HG03558 (cell line): ENCODE measurements around the gene RGR.

ENCODE experiments used
- ATAC-seq: cut with Tn5 transposase; IDR thresholded peaks from one replicate; pipeline ENCODE4 v1.9.1; 2021; ENCODE audit warnings: moderate number of reproducible peaks; ENCODE audit not compliant: unreplicated experiment; ENCODE audit errors: extremely low read depth

RGR gene

GRCh38 chr10:84244651-84245270 lies at the start of gene RGR:
RGR (plus strand) TSS chr10:84245053; CDS start chr10:84245091, 38 bp downstream.
- ATAC-seq = no peak

DNA sequence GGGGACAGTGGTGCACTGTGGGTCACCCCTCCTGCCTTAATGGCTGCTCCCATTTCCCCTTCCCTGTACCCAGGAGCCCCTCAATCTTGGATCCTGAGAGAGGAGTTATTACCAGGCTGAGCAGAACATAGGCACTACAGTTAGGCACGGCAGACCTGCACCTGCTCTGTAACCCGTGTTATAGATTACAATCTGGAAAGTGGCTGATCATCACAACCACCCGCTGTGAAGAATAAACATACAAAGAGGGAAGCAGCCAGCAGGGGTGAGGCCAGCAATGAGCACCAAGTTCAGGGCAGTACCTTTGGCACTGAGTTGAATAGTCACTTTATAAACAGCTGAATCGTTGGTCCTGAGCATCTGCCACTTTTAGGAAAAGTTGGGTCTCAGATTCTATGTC lies 48.8 kb upstream of the RGR start:
- no peak for ATAC-seq

DNA sequence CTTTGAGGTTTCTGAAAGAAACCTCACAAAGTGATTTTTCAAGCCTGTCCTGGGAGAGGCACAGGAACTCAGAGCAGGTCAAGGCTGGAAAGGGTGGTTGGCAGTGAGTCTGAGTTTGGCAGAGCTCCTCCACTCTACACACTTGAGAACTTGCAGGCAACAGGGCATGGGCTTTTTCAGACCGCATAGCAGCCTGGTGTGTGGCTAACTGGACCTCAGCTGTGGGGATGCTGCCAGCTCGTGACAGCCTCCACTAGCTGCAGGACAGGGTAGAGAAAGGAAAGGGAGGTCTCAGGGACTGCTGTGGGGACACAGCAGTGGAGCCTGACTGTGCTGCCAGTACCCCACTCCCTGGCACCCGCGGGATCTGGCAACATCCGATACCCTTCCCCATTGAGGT lies 47.9 kb upstream of the RGR start:
- no peak for ATAC-seq

DNA sequence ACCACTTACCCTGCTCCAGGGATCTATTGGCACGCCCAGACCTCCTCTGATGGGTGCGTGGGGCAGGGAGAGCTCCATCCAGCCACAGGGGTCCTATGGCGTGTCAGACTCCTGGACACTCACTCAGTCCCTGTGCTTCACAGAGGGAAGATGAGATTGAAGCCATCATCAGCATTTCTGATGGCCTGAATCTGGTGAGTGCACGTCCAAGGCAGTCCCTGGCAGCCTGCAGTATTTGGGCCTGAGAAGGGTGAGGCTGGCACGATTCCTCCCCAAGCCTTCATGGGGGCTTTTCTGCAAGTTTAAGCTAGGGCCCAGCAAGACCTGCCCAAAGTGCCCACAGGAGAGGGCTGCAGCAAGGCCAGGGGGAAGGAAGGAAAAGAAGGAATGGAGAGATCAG lies 47.2 kb upstream of the RGR start:
- ATAC-seq = no peak

GRCh38 chr10:84198206-84198915 lies 46.5 kb upstream of the RGR start:
- no peak for ATAC-seq

GRCh38 chr10:84200537-84201243 lies 44.2 kb upstream of the RGR start:
- ATAC-seq = no peak

- ATAC-seq = no peak
These were observed 43.6 kb upstream of the RGR start for GRCh38 chr10:84201244-84201606.

GRCh38 chr10:84201682-84202081 lies 43.2 kb upstream of the RGR start:
- no peak for ATAC-seq

- ATAC-seq = no peak
These were observed 42.5 kb upstream of the RGR start for GRCh38 chr10:84202349-84202748.

- peak; percentile 53 for ATAC-seq
These were observed 40.7 kb upstream of the RGR start for GRCh38 chr10:84204122-84204521.

DNA sequence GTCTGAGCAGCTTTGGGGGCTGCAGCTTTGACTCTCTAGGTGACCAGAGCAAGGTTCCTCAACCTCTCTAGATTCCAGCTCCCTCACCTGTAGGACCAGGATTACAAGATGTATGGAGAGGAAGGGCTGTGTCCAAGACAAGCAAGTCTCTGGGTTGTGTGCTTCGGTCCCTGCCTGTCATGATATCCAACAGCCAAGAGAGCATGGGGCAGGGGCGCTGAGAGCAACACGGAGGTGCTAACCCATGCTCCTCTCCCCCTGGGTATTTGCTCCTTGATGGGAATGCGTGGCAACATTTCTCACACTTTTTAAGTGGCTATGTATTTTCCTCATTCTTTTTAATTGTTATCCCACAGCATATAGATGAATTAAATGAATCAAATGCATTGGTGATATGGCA lies 40.2 kb upstream of the RGR start:
- ATAC-seq = no peak

DNA sequence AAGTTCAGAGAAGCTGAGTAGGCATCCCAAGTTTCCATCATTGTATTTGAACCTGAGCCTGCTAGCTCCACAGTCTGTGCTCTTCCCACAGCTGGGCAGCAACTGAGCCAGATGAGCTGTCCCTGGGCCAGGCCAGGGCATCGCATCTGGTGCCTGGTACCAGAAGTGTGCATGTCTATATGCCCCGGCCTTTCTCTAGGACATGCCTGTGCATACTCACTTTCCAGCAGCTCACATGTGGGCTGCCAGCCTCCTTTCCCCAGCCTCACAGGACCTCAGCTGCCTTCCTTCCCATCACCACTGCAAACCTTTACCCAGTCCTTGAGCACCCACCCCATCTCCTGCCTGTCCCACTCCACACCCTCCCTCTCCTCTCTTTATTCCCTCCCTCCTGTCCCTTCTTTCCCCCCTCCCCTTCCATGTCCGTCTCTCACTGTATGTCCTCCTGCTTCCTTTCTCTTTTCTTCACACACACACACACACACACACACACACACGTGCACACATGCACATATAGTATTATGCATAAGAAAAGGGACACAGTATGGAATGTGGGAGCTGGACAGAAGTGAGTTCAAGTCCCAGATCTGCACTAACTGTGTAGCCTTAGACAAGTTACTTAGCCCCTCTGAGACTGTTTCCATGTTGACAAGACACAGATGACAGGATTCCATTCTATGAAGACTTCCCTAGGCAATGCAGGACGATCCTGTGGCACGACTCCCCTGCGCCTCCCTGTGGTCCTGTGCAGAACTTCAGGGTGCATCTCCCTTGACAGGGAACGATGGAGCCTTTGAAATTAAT lies 39.6 kb upstream of the RGR start:
- peak; percentile 68 for ATAC-seq

DNA sequence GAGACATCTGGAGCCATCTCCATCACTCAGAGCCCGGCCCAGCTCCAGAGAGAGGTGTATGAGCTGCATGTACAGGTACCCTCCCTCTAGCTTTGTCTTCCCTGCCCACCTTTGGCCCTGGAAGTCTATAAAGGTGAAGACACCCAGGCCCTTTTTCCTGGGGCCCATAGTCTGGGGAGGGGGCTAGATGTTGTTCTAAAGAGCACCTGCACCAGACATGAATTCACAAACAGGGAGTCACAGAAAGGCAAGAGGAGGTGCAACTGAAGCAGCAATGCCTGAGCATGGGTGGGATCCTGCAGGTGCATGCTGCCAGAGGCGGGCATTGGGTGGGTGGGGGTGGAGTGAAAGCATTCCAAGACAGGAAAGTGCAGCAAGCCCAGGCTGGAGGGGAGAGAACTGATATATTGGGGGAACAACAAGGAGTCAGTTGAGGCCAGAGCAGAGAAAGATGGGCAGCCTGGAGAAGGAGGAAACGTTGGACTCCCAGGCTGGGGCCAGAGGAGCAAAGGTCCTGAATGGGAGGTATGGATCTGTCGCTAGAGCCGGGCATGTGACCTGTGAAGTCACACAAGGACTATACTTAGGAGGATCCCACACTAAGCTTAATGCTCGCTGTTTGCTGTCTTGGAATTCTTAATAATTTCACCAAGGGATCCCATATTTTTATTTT lies 38.9 kb upstream of the RGR start:
- ATAC-seq = no peak

DNA sequence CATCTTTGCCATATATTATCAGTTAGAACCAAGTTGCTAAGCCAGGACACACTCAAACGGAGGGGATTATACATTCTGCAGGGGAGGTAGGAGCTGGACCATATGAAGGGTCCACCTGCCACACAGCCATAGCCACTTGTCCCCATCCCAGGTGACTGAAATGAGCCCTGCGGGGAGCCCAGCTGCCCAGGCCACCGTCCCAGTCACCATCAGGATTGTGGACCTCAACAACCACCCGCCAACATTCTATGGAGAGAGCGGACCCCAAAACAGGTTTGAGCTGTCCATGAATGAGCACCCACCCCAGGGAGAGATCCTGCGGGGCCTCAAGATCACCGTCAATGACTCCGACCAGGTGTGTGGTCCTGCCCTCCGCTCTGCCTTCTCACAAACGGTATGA lies 36.8 kb upstream of the RGR start:
- no peak for ATAC-seq

- ATAC-seq = no peak
These were observed 33.3 kb upstream of the RGR start for GRCh38 chr10:84211566-84211965.

- no peak for ATAC-seq
These were observed 32.8 kb upstream of the RGR start for GRCh38 chr10:84212014-84212413.

GRCh38 chr10:84213076-84213475 lies 31.8 kb upstream of the RGR start:
- no peak for ATAC-seq

- ATAC-seq = no peak
These were observed 30.7 kb upstream of the RGR start for GRCh38 chr10:84214046-84214572.

DNA sequence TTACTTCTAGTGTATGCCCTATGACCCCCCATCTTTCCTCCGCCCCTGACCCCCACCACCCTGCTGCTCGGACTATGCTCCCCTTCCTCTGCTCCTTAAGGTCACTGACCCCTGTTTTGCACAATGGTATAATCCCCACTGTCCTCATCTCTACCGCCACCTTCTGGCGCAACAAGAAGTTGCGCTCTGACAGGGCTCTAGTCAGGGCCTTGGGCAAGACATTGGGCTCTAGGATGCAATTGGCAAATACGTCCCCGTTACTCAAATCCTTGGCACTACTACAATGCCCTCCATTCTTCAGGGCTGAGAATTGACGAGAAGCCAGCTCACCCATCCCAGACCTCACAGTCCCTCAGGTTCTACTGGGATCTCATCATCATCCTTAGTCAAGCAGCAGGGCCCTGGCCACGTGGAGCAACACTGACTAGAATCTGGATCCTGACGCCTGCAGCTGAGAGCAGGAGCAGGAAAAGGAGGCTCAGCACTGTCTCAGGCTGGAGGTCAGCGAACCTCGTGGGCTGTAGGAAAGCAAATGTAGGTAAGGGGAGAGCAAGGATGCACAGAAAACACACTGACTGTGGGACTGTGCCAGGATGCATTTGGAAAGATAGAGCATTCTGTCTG lies 30.1 kb upstream of the RGR start:
- peak; percentile 88 for ATAC-seq

GRCh38 chr10:84216834-84217233 lies 28.0 kb upstream of the RGR start:
- ATAC-seq = no peak
